GM12891 (cell line): ENCODE measurements around the gene IKZF1.

Experiments
- PAX5 ChIP-seq: IDR thresholded peaks from 2 replicates; pipeline ENCODE4 v1.6.1; 2011; ENCODE audit warnings: low read length, moderate library complexity, mild to moderate bottlenecking; ENCODE audit not compliant: insufficient read depth, severe bottlenecking
- POLR2A ChIP-seq: IDR thresholded peaks from 2 replicates; pipeline ENCODE4 v1.6.1; 2011; ENCODE audit warnings: low read depth, low read length, control low read depth
- POLR2AphosphoS5 ChIP-seq: IDR thresholded peaks from 2 replicates; pipeline ENCODE4 v1.6.1; 2011; ENCODE audit warnings: low read depth, low read length, control low read depth
- POU2F2 ChIP-seq: IDR thresholded peaks from 2 replicates; pipeline ENCODE4 v1.6.1; 2011; ENCODE audit warnings: low read depth, mild to moderate bottlenecking, control low read depth, low read length, moderate library complexity
- SPI1 ChIP-seq: IDR thresholded peaks from 2 replicates; pipeline ENCODE4 v1.6.1; 2011; ENCODE audit warnings: low read depth, low read length, control low read depth
- TAF1 ChIP-seq: IDR thresholded peaks from 2 replicates; pipeline ENCODE4 v1.6.1; 2011; ENCODE audit warnings: low read depth, low read length, control low read depth

DNA sequence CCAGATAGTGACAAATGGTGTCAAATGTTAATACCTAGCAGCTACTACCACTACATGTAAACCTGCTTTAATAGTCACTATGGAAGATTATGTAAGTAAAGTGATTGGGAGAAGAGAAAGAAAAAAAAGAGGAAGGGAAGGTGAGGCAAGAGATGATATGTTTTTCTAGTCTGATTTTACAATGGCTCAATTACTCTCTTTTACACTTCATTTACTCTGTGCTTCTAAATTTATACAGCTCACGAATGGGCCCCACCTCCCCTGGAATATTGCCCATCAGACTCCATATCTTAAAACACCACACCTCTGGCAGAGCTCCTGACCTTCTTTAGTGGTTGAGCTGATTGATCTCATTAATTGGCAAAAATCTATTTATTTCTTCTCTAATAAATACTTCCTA lies 28.0 kb upstream of the IKZF1 start:
- TF ChIP-seq POLR2AphosphoS5 (no peak), SPI1 (peak; percentile 34; the same call in 1 of the 2 replicates), POLR2A (no peak), POU2F2 (no peak), TAF1 (no peak), PAX5 (no peak)
